Vagina (tissue), 2 donors: ENCODE measurements around the gene BRINP3. TPM values are rescaled to one million over a fixed set of nuclear protein-coding genes. Genes with fewer than 3 reads are reported as not detected.

Experiments
- DNase-seq, 2 donors: peaks; one replicate each; pipeline ENCODE4 v3.0.0-alpha.2; 2017; ENCODE audit errors: extremely low spot score in 2 of 2
- H3K27ac ChIP-seq: fragments of 200-600 bp; sonication (generic); one replicate; pipeline ENCODE4 v1.5.1; 2019
- H3K27me3 ChIP-seq: fragments of 200-600 bp; sonication (generic); one replicate; pipeline ENCODE4 v1.5.1; 2019
- H3K36me3 ChIP-seq, 2 donors: fragments of 200-600 bp; sonication (generic); one replicate each; pipeline ENCODE4 v1.5.1; 2017 to 2019
- H3K4me1 ChIP-seq: fragments of 200-600 bp; sonication (generic); one replicate; pipeline ENCODE4 v1.5.1; 2019
- H3K4me3 ChIP-seq, 2 donors: fragments of 200-600 bp; sonication (generic); 1 replicate in 1 of 2; 2 replicates in 1 of 2; pipeline ENCODE4 v1.5.1; 2016 to 2019
- H3K9me3 ChIP-seq: fragments of 200-600 bp; sonication (generic); one replicate; pipeline ENCODE4 v1.5.1; 2019
- CTCF ChIP-seq, 3 experiments: fragments of 450-650 bp in 2 of 3; fragments of 200-600 bp in 1 of 3; sonication (generic) in 1 of 3; IDR thresholded peaks; one replicate each; pipeline ENCODE4 v1.5.1; 2017 to 2019; ENCODE audit warnings: antibody characterized with exemption in 3 of 3, mild to moderate bottlenecking in 2 of 3, moderate library complexity in 2 of 3
- POLR2A ChIP-seq, 2 donors: fragments of 450-650 bp; IDR thresholded peaks; one replicate each; pipeline ENCODE4 v1.6.1; 2017; ENCODE audit warnings: antibody characterized with exemption in 2 of 2, mild to moderate bottlenecking in 2 of 2, moderate library complexity in 2 of 2
- POLR2AphosphoS5 ChIP-seq, 2 donors: sonication (generic); formaldehyde crosslinking; IDR thresholded peaks; one replicate each; pipeline ENCODE4 v1.9.0; 2017; ENCODE audit warnings: antibody characterized with exemption in 2 of 2, mild to moderate bottlenecking in 2 of 2, low read depth in 1 of 2; ENCODE audit not compliant: insufficient read depth in 1 of 2
- intact Hi-C: fragments of 100-400 bp; cut with DNase I; formaldehyde crosslinking; loops from one replicate; pipeline ENCODE4 v1.15.1; 2023
- total RNA-seq: library from RNA; depleted of rRNA; stranded (reverse); fragments of >200 nt; gene quantifications from one replicate; pipeline ENCODE4 v1.2.3, GENCODE V29; 2016

BRINP3 gene
- total RNA-seq, 1 donor from 2014 or later, result not detected

GRCh38 chr1:190474650-190475211 lies 2.9 kb downstream of the BRINP3 start:
- Histone ChIP-seq H3K4me1 (peaks cover 13% of the 10 kb centered on the region), H3K27me3 (no peaks in the 10 kb centered on the region), H3K27ac (no peak overlapping the region), H3K9me3 (no peaks in the 10 kb centered on the region), H3K36me3 (no peaks in the 10 kb centered on the region), H3K4me3 (no peak overlapping the region)
- DNase-seq, result no peak
- intact Hi-C loops, result no loop called here
- TF ChIP-seq CTCF (IDR thresholded peaks at IDR 0.05) (no peak), POLR2A (IDR thresholded peaks at IDR 0.05) (no peak), POLR2AphosphoS5 (IDR thresholded peaks at IDR 0.05; ENCODE audit: insufficient read depth in 1 of 2, low read depth in 1 of 2) (no peak)

- Histone ChIP-seq H3K27ac (no peak overlapping the region), H3K27me3 (no peaks in the 10 kb centered on the region), H3K36me3 (no peaks in the 10 kb centered on the region), H3K9me3 (no peaks in the 10 kb centered on the region), H3K4me3 (no peak overlapping the region), H3K4me1 (peaks cover 13% of the 10 kb centered on the region)
- TF ChIP-seq POLR2AphosphoS5 (IDR thresholded peaks at IDR 0.05; ENCODE audit: insufficient read depth in 1 of 2, low read depth in 1 of 2) (no peak), POLR2A (IDR thresholded peaks at IDR 0.05) (no peak), CTCF (IDR thresholded peaks at IDR 0.05) (no peak)
- intact Hi-C loops, result no loop called here
- DNase-seq, result no peak
These were observed 3.7 kb downstream of the BRINP3 start for GRCh38 chr1:190474010-190474409.

GRCh38 chr1:190472494-190472893 lies 5.2 kb downstream of the BRINP3 start:
- no peaks in the 10 kb centered on the region for H3K36me3 ChIP-seq
- H3K4me3 ChIP-seq, result no peak overlapping the region
- TF ChIP-seq POLR2AphosphoS5 (IDR thresholded peaks at IDR 0.05; ENCODE audit: insufficient read depth in 1 of 2, low read depth in 1 of 2) (no peak), POLR2A (IDR thresholded peaks at IDR 0.05) (no peak), CTCF (IDR thresholded peaks at IDR 0.05) (no peak)
- DNase-seq, result no peak
- no peak overlapping the region for H3K27ac ChIP-seq
- no peaks in the 10 kb centered on the region for H3K9me3 ChIP-seq
- H3K4me1 ChIP-seq, result no peaks in the 10 kb centered on the region
- intact Hi-C loops, result no loop called here
- H3K27me3 ChIP-seq, result no peaks in the 10 kb centered on the region

- no peak overlapping the region for H3K4me3 ChIP-seq
- intact Hi-C loops, result no loop called here
- no peaks in the 10 kb centered on the region for H3K27me3 ChIP-seq
- no peaks in the 10 kb centered on the region for H3K4me1 ChIP-seq
- TF ChIP-seq POLR2A (IDR thresholded peaks at IDR 0.05) (no peak), CTCF (IDR thresholded peaks at IDR 0.05) (no peak), POLR2AphosphoS5 (IDR thresholded peaks at IDR 0.05; ENCODE audit: insufficient read depth in 1 of 2, low read depth in 1 of 2) (no peak)
- H3K27ac ChIP-seq, result no peak overlapping the region
- DNase-seq, result no peak
- H3K36me3 ChIP-seq, result no peaks in the 10 kb centered on the region
- H3K9me3 ChIP-seq, result no peaks in the 10 kb centered on the region
These were observed 5.6 kb downstream of the BRINP3 start for GRCh38 chr1:190472042-190472441.

GRCh38 chr1:190464690-190465089 lies 13.0 kb downstream of the BRINP3 start:
- H3K4me1 ChIP-seq, result no peaks in the 10 kb centered on the region
- intact Hi-C loops, result no loop called here
- H3K9me3 ChIP-seq, result no peaks in the 10 kb centered on the region
- H3K4me3 ChIP-seq, result no peak overlapping the region
- H3K27me3 ChIP-seq, result no peaks in the 10 kb centered on the region
- H3K27ac ChIP-seq, result no peak overlapping the region
- no peaks in the 10 kb centered on the region for H3K36me3 ChIP-seq
- TF ChIP-seq CTCF (IDR thresholded peaks at IDR 0.05), result no peak
- no peak for TF ChIP-seq POLR2A (IDR thresholded peaks at IDR 0.05)
- no peak for TF ChIP-seq POLR2AphosphoS5 (IDR thresholded peaks at IDR 0.05; ENCODE audit: insufficient read depth in 1 of 2, low read depth in 1 of 2)
- DNase-seq, result no peak
